HepG2 (cell line): ENCODE measurements around the gene TBC1D20. TPM values are rescaled to one million over a fixed set of nuclear protein-coding genes. Genes with fewer than 3 reads are reported as not detected.
A peak's percentile ranks its signal among the peaks of the same experiment; 100 is the strongest.

Source experiments
- AGO1 ChIP-seq: fragments of 200-400 bp; formaldehyde crosslinking; IDR thresholded peaks from 2 replicates; pipeline ENCODE4 v1.6.1; 2017; ENCODE audit warnings: mild to moderate bottlenecking, low read depth, low read length, moderate library complexity; ENCODE audit not compliant: poor library complexity, severe bottlenecking
- DR1 ChIP-seq: sonication (generic); formaldehyde crosslinking; IDR thresholded peaks from 2 replicates; pipeline ENCODE4 v1.8.0; 2021; ENCODE audit warnings: mild to moderate bottlenecking, missing genetic modification reagents, inconsistent platforms
- ELF3 ChIP-seq: IDR thresholded peaks from 2 replicates; pipeline ENCODE4 v1.6.1; 2016; ENCODE audit warnings: missing genetic modification reagents, missing compliant biosample characterization
- GABPB1 ChIP-seq: IDR thresholded peaks from 2 replicates; pipeline ENCODE4 v1.6.1; 2016; ENCODE audit warnings: mild to moderate bottlenecking, missing genetic modification reagents, moderate library complexity, missing compliant biosample characterization
- GLI4 ChIP-seq: sonication (generic); formaldehyde crosslinking; IDR thresholded peaks from 2 replicates; pipeline ENCODE4 v1.5.1; 2020; ENCODE audit warnings: missing genetic modification reagents, mild to moderate bottlenecking, moderate library complexity, borderline replicate concordance
- HNRNPUL1 ChIP-seq: fragments of 200-400 bp; formaldehyde crosslinking; IDR thresholded peaks from 2 replicates; pipeline ENCODE4 v1.6.1; 2017; ENCODE audit warnings: low read depth, mild to moderate bottlenecking, low read length, moderate library complexity
- NFYB ChIP-seq: sonication (generic); formaldehyde crosslinking; IDR thresholded peaks from 2 replicates; pipeline ENCODE4 v1.4.0; 2020; ENCODE audit warnings: missing genetic modification reagents
- PHF8 ChIP-seq: sonication (generic); formaldehyde crosslinking; IDR thresholded peaks from 2 replicates; pipeline ENCODE4 v1.5.0; 2020; ENCODE audit warnings: missing genetic modification reagents
- SOX13 ChIP-seq, 3 experiments: fragments of 450-650 bp in 1 of 3; sonication (generic) in 1 of 3; formaldehyde crosslinking in 1 of 3; IDR thresholded peaks in 2 of 3; conservative IDR thresholded peaks in 1 of 3; 2 replicates each; pipeline versions ENCODE4 v1.5.0 to v1.6.1; 2016 to 2020; ENCODE audit warnings: antibody characterized with exemption in 1 of 3, mild to moderate bottlenecking in 1 of 3, missing compliant biosample characterization in 1 of 3, missing genetic modification reagents in 1 of 3, moderate library complexity in 1 of 3
- SSRP1 ChIP-seq: IDR thresholded peaks from 2 replicates; pipeline ENCODE4 v1.6.1; 2016; ENCODE audit warnings: control low read depth
- TOPORS ChIP-seq: sonication (generic); formaldehyde crosslinking; IDR thresholded peaks from 2 replicates; pipeline ENCODE4 v1.8.0; 2023; ENCODE audit warnings: mild to moderate bottlenecking, missing genetic modification reagents
- XRCC5 ChIP-seq: fragments of 200-400 bp; formaldehyde crosslinking; optimal IDR thresholded peaks from 2 replicates; pipeline ENCODE3; 2017; ENCODE audit warnings: mild to moderate bottlenecking, low read length
- ZNF460 ChIP-seq: sonication (generic); formaldehyde crosslinking; IDR thresholded peaks from 2 replicates; pipeline ENCODE4 v1.5.1; 2020; ENCODE audit warnings: missing genetic modification reagents, mild to moderate bottlenecking, borderline replicate concordance
- ZNF589 ChIP-seq: sonication (generic); formaldehyde crosslinking; conservative IDR thresholded peaks from 2 replicates; pipeline ENCODE4 v1.8.0; 2022; ENCODE audit warnings: mild to moderate bottlenecking, moderate library complexity, missing genetic modification reagents
- ZNF891 ChIP-seq: sonication (generic); formaldehyde crosslinking; IDR thresholded peaks from 2 replicates; pipeline ENCODE4 v1.5.0; 2020; ENCODE audit warnings: mild to moderate bottlenecking, missing genetic modification reagents
- ZZZ3 ChIP-seq: sonication (generic); formaldehyde crosslinking; IDR thresholded peaks from 2 replicates; pipeline ENCODE4 v1.4.0; 2020; ENCODE audit warnings: missing genetic modification reagents, mild to moderate bottlenecking, borderline replicate concordance
- polyA plus RNA-seq, 8 experiments: library from polyadenylated mRNA; depleted of rRNA in 3 of 8; stranded (reverse) in 7 of 8; unstranded in 1 of 8; fragments of >200 nt; fragmentation: Illumina TruSeq in 4 of 8; extraction: Trizol in 4 of 8; gene quantifications; 2 replicates each; pipeline versions ENCODE4 v1.2.1 to v1.2.3, GENCODE V29; 2011 to 2016; ENCODE audit warnings: low read depth in 4 of 8, missing spikeins in 1 of 8, mixed read lengths in 1 of 8; ENCODE audit not compliant: insufficient read depth in 1 of 8
- total RNA-seq, 5 experiments: library from RNA; depleted of rRNA; stranded (reverse); fragments of >200 nt; fragmentation: Illumina TruSeq; extraction: Trizol; gene quantifications; 2 replicates each; pipeline ENCODE4 v1.2.3, GENCODE V29; 2016; ENCODE audit warnings: low read depth in 1 of 5
- TF ChIP-seq, protein P1 (sequence below): sonication (generic); formaldehyde crosslinking; IDR thresholded peaks from 2 replicates; pipeline ENCODE4 v1.5.0; 2020; ENCODE audit warnings: mild to moderate bottlenecking, missing genetic modification reagents, borderline replicate concordance
- TF ChIP-seq, protein P2 (sequence below): sonication (generic); formaldehyde crosslinking; IDR thresholded peaks from 2 replicates; pipeline ENCODE4 v1.5.1; 2020; ENCODE audit warnings: mild to moderate bottlenecking, missing genetic modification reagents
- TF ChIP-seq, protein P3 (sequence below): sonication (generic); formaldehyde crosslinking; IDR thresholded peaks from 2 replicates; pipeline ENCODE4 v1.4.0; 2020; ENCODE audit warnings: missing genetic modification reagents

TBC1D20 gene
- total and polyA plus RNA-seq, 2 of the 13 experiments (the other 11 are each of a cell fraction or from before 2014, with no cell fraction given) = 36.6 to 47.1 TPM

DNA sequence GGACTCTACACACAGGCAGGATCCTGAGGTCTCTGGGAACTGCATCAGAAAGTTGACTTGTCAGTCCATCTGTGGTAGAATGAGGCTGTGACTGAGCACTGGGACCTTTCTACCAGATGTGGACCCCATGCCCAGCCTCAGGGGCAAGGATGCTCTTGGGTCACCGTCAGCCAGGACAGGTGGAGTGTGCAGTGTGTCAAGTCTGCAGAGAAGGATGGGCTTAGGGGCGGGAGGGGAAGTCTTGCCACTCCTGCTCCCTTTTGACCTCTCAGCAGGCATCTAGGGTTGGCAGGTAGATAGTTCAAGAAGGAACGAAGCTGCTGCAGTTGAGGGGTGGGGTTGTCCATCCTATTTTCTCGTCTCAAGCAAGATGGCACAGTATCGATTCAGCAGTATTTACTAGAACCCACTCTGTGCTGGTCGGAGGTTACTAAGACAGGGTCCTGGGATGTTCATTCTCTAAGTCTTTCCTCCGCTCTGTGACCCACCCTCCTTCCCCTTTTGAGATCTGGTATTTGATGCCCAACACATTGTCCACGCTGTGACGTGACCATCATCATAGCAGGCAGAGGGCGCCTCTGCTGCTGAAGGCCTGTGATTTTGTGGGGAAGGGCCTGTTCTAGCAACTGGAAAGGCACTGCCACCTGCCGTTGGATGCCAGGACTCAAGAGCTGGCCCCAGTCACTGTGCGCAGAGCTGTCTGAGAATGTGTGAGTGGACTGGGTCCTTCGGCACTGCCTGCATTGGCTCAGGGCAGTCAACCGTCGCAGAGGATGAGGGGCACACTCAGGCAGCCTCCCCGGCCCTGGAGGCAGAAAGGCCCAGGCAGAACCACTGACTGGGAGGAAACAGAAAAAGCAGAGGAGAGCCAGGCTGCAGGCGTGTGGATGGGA is 31.1 kb downstream of the TBC1D20 start (continued):
- TF ChIP-seq, protein P1, sequence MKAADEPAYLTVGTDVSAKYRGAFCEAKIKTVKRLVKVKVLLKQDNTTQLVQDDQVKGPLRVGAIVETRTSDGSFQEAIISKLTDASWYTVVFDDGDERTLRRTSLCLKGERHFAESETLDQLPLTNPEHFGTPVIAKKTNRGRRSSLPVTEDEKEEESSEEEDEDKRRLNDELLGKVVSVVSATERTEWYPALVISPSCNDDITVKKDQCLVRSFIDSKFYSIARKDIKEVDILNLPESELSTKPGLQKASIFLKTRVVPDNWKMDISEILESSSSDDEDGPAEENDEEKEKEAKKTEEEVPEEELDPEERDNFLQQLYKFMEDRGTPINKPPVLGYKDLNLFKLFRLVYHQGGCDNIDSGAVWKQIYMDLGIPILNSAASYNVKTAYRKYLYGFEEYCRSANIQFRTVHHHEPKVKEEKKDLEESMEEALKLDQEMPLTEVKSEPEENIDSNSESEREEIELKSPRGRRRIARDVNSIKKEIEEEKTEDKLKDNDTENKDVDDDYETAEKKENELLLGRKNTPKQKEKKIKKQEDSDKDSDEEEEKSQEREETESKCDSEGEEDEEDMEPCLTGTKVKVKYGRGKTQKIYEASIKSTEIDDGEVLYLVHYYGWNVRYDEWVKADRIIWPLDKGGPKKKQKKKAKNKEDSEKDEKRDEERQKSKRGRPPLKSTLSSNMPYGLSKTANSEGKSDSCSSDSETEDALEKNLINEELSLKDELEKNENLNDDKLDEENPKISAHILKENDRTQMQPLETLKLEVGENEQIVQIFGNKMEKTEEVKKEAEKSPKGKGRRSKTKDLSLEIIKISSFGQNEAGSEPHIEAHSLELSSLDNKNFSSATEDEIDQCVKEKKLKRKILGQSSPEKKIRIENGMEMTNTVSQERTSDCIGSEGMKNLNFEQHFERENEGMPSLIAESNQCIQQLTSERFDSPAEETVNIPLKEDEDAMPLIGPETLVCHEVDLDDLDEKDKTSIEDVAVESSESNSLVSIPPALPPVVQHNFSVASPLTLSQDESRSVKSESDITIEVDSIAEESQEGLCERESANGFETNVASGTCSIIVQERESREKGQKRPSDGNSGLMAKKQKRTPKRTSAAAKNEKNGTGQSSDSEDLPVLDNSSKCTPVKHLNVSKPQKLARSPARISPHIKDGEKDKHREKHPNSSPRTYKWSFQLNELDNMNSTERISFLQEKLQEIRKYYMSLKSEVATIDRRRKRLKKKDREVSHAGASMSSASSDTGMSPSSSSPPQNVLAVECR (CRISPR knock-in tag) = peak; percentile 70; the same call in 1 of the 2 replicates
- TF ChIP-seq ZNF891 (peak; percentile 90), HNRNPUL1 (no peak), ZNF460 (CRISPR knock-in tag) (no peak), DR1 (CRISPR knock-in tag) (peak; percentile 27; the same call in 1 of the 2 replicates), SSRP1 (CRISPR knock-in tag) (peak; percentile 96), ELF3 (CRISPR knock-in tag) (peak; percentile 84), ZNF589 (CRISPR knock-in tag) (0 out of 2 replicates have a peak, but pooled peaks have one; percentile 63), PHF8 (CRISPR knock-in tag) (peak; percentile 61), NFYB (CRISPR knock-in tag) (peak; percentile 30; the same call in 1 of the 2 replicates), TOPORS (no peak), GABPB1 (peak; percentile 58), XRCC5 (peak; percentile 99), SOX13 (IDR thresholded peaks at IDR 0.05) (no peak), SOX13 (CRISPR knock-in tag; conservative IDR thresholded peaks at IDR 0.05 in 1 of 2, IDR thresholded peaks at IDR 0.05 in 1 of 2) (peak in 1 of 2 experiments; percentile 66; a peak in 2 of 4 replicates), ZZZ3 (CRISPR knock-in tag) (0 out of 2 replicates have a peak, but pooled peaks have one; percentile 46), GLI4 (CRISPR knock-in tag) (no peak), AGO1 (peak; percentile 85)
- TF ChIP-seq, protein P2, sequence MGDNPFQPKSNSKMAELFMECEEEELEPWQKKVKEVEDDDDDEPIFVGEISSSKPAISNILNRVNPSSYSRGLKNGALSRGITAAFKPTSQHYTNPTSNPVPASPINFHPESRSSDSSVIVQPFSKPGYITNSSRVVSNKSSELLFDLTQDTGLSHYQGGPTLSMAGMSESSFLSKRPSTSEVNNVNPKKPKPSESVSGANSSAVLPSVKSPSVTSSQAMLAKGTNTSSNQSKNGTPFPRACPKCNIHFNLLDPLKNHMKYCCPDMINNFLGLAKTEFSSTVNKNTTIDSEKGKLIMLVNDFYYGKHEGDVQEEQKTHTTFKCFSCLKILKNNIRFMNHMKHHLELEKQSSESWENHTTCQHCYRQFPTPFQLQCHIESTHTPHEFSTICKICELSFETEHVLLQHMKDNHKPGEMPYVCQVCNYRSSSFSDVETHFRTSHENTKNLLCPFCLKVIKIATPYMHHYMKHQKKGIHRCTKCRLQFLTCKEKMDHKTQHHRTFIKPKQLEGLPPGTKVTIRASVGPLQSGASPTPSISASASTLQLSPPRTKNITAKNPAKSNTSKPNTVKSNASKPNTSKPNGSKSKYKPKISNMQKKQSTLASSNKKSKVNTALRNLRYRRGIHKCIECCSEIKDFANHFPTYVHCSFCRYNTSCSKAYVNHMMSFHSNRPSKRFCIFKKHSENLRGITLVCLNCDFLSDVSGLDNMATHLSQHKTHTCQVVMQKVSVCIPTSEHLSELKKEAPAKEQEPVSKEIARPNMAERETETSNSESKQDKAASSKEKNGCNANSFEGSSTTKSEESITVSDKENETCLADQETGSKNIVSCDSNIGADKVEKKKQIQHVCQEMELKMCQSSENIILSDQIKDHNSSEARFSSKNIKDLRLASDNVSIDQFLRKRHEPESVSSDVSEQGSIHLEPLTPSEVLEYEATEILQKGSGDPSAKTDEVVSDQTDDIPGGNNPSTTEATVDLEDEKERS = no peak
- TF ChIP-seq, protein P3, sequence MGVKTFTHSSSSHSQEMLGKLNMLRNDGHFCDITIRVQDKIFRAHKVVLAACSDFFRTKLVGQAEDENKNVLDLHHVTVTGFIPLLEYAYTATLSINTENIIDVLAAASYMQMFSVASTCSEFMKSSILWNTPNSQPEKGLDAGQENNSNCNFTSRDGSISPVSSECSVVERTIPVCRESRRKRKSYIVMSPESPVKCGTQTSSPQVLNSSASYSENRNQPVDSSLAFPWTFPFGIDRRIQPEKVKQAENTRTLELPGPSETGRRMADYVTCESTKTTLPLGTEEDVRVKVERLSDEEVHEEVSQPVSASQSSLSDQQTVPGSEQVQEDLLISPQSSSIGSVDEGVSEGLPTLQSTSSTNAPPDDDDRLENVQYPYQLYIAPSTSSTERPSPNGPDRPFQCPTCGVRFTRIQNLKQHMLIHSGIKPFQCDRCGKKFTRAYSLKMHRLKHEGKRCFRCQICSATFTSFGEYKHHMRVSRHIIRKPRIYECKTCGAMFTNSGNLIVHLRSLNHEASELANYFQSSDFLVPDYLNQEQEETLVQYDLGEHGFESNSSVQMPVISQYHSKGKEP (CRISPR knock-in tag) = no peak
